GM12874 (cell line): Measurements from ENCODE around the gene HLA-DRB5.

Experiments
- CTCF ChIP-seq: IDR thresholded peaks from 2 replicates; pipeline ENCODE4 v1.5.1; 2011; ENCODE audit warnings: low read depth, mild to moderate bottlenecking, control low read depth, low read length, moderate library complexity; ENCODE audit not compliant: insufficient read depth

Gene HLA-DRB5

DNA sequence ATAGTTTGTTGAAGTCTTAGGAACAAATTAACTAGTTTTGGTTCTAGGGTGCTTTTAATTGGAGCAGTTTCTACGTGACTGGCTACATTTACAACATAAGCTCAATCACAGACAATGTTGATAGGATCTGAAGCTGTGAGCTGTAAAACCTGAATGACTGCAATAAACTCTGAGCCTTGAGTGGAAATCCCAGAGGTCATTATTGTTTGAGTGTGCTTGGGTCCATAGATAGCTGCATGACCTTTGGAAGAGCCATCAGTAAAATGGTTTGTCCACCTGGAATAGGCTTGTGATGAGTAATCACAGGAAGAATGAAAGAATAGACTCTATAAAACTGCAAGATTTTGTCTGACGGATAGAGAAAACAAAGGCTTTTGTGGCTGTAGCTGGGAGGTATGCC, 32.9 kb upstream of the HLA-DRB5 start:
- no peak for TF ChIP-seq CTCF

DNA sequence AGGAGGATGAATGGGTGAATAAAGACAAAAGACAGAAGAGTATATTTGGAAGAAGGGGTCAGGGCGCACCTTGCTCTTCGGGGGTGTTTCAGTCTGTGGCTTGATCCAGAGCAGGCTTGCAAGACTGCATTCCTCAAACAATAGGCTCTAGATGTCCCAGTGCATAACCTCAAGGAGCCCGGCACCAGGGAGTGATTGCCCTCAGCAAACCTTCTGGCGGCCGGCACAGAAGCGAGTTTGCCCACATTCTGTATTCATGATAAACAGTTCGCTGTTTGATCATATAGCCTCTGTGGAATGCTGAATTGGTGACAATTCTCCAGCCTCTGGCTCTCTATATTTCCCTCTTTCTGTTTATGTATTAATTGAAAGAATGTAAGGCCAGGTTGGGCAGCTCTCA, 29.7 kb upstream of the HLA-DRB5 start:
- TF ChIP-seq CTCF, result no peak

- no peak for TF ChIP-seq CTCF
Measured at GRCh38 chr6:32558426-32559057, 28.5 kb upstream of the HLA-DRB5 start.

GRCh38 chr6:32554116-32554965, 24.3 kb upstream of the HLA-DRB5 start:
- TF ChIP-seq CTCF, result no peak

GRCh38 chr6:32553037-32553742, 23.1 kb upstream of the HLA-DRB5 start:
- no peak for TF ChIP-seq CTCF

DNA sequence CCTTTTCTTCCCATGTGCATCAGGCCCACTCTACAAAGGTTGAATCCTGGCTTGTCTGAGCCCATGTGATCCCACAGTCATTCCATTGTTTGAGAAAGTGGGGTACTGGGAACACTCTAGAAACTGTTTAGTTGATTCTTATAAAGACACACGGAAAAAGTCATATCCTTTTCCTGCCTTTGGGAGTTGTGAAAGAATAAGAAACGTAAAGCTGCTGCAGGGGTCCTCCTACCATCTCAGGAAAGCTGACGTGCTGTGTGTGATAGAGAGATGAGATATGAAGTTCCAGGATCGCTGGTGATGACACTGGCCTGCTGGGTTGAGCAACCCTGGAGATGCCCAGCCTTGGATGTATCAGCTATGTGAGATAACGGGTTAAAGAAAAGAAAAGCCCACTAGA, 21.3 kb upstream of the HLA-DRB5 start:
- TF ChIP-seq CTCF, result no peak

- TF ChIP-seq CTCF, result no peak
Measured at GRCh38 chr6:32539839-32540238, 9.8 kb upstream of the HLA-DRB5 start.
